Aorta (tissue), 5 donors: ENCODE measurements around the gene GAL3ST2. TPM values are rescaled to one million over a fixed set of nuclear protein-coding genes. Genes with fewer than 3 reads are reported as not detected.

Source experiments
- ATAC-seq: fragments of 200-7000 bp; cut with Tn5 transposase; one replicate; pipeline ENCODE4 v1.9.1; 2022; ENCODE audit warnings: moderate library complexity; ENCODE audit not compliant: low FRiP score
- DNase-seq, 2 donors: peaks; one replicate each; pipeline ENCODE4 v3.0.0-alpha.2; 2020
- H3K27ac ChIP-seq, 2 donors: one replicate each; pipeline ENCODE4 v1.5.1; 2013; ENCODE audit warnings: low read length in 2 of 2, mild to moderate bottlenecking in 2 of 2, moderate library complexity in 2 of 2, control low read depth in 1 of 2, inconsistent platforms in 1 of 2, low read depth in 1 of 2
- H3K27me3 ChIP-seq, 2 donors: one replicate each; pipeline ENCODE4 v1.6.1; 2013; ENCODE audit warnings: control low read depth in 1 of 2, low read length in 1 of 2, mild to moderate bottlenecking in 1 of 2, moderate library complexity in 1 of 2; ENCODE audit not compliant: insufficient read depth in 2 of 2, control insufficient read depth in 1 of 2
- H3K36me3 ChIP-seq, 2 donors: one replicate each; pipeline ENCODE4 v1.6.1; 2013; ENCODE audit warnings: control low read depth in 1 of 2, low read length in 1 of 2, mild to moderate bottlenecking in 1 of 2; ENCODE audit not compliant: insufficient read depth in 2 of 2, control insufficient read depth in 1 of 2
- H3K4me1 ChIP-seq, 2 donors: one replicate each; pipeline ENCODE4 v1.6.1; 2013; ENCODE audit warnings: low read length in 2 of 2, control low read depth in 1 of 2, mild to moderate bottlenecking in 1 of 2, moderate library complexity in 1 of 2; ENCODE audit not compliant: insufficient read depth in 2 of 2, control insufficient read depth in 1 of 2
- H3K4me3 ChIP-seq, 2 donors: one replicate each; pipeline ENCODE4 v1.5.1; 2013; ENCODE audit warnings: low read length in 2 of 2, control low read depth in 1 of 2, mild to moderate bottlenecking in 1 of 2
- H3K9me3 ChIP-seq: one replicate; pipeline ENCODE4 v1.6.1; 2013; ENCODE audit warnings: mild to moderate bottlenecking, low read length; ENCODE audit not compliant: control insufficient read depth
- WGBS, 2 donors: extraction: QIAGEN DNeasy Blood & Tissue Kit; methylation state at CpG; one replicate each; pipeline ENCODE4 v1.1.7; 2013; 5-methylcytosine and 5-hydroxymethylcytosine counted together
- intact Hi-C, 2 donors: fragments of 100-400 bp; cut with DNase I; formaldehyde crosslinking; loops; one replicate each; pipeline versions ENCODE4 v1.14.2 to v1.15.0; 2022
- polyA plus RNA-seq, 2 donors: library from polyadenylated mRNA; stranded (reverse); fragments of 200-250 nt; gene quantifications; one replicate each; pipeline ENCODE4 v1.2.3, GENCODE V29; 2013
- total RNA-seq, 2 donors: library from RNA; stranded (reverse); fragmentation: NEBNext Ultra II Directional; extraction: Animal tissue kit (Norgen Biotek cat#: 25700); gene quantifications; one replicate each; pipeline ENCODE4 v1.2.1, GENCODE V29; 2021
- donor health status: healthy with polysubstance abuse.
- donor health status: Bipolar disorder and iron deficiency.
- donor health status: DM: no; HTN: no; CAD: no.
- donor health status: DM: no; HTN: no; CAD: no.
- donor health status: DM: yes; HTN: yes; CAD: no.

GAL3ST2 gene
- total and polyA plus RNA-seq, 4 donors: not detected

- intact Hi-C loops: no loop called here
- 92% methylated on average over 16 of the region's 16 CpGs for WGBS, 2 donors
- H3K27me3 ChIP-seq: no peaks in the 10 kb centered on the region
Measured at GRCh38 chr2:241743620-241744019, 33.0 kb upstream of the GAL3ST2 start.

GRCh38 chr2:241744028-241744754 lies 32.4 kb upstream of the GAL3ST2 start:
- ATAC-seq (peak; percentile 27), DNase-seq (no peak)
- no peaks in the 10 kb centered on the region for H3K27me3 ChIP-seq
- no peaks in the 10 kb centered on the region for H3K4me1 ChIP-seq
- H3K27ac ChIP-seq: no peak overlapping the region
- WGBS, 2 donors: 93% methylated on average over 24 of the region's 24 CpGs
- H3K4me3 ChIP-seq: no peak overlapping the region
- intact Hi-C loops: no loop called here
- H3K9me3 ChIP-seq: no peaks in the 10 kb centered on the region
- peaks cover 0 to 3% of the 10 kb centered on the region in 2 donors for H3K36me3 ChIP-seq

More at GRCh38 chr2:241743620-241744019, 33.0 kb upstream of the GAL3ST2 start:
- Histone ChIP-seq H3K9me3 (no peaks in the 10 kb centered on the region), H3K27ac (no peak overlapping the region), H3K4me1 (no peaks in the 10 kb centered on the region), H3K36me3 (peaks cover 0 to 2% of the 10 kb centered on the region in 2 donors), H3K4me3 (no peak overlapping the region)
- DNase-seq: no peak
- ATAC-seq: no peak

- no peak for DNase-seq
- Histone ChIP-seq H3K4me3 (no peak overlapping the region), H3K36me3 (peaks cover 0 to 3% of the 10 kb centered on the region in 2 donors), H3K9me3 (no peaks in the 10 kb centered on the region), H3K4me1 (no peaks in the 10 kb centered on the region), H3K27ac (no peak overlapping the region), H3K27me3 (no peaks in the 10 kb centered on the region)
- 93% methylated on average over 13 of the region's 13 CpGs for WGBS, 2 donors
- intact Hi-C loops: no loop called here
- no peak for ATAC-seq
Measured at GRCh38 chr2:241745276-241745675, 31.3 kb upstream of the GAL3ST2 start.

- DNase-seq: no peak
- no peaks in the 10 kb centered on the region for H3K9me3 ChIP-seq
- peaks cover 0 to 3% of the 10 kb centered on the region in 2 donors for H3K36me3 ChIP-seq
- H3K27me3 ChIP-seq: no peaks in the 10 kb centered on the region
- H3K27ac ChIP-seq: no peak overlapping the region
- ATAC-seq: no peak
- 85 to 89% methylated on average over 4 of the region's 4 CpGs for WGBS, 2 donors
- no peaks in the 10 kb centered on the region for H3K4me1 ChIP-seq
- no peak overlapping the region for H3K4me3 ChIP-seq
- intact Hi-C loops: no loop called here
Measured at GRCh38 chr2:241746084-241746483, 30.5 kb upstream of the GAL3ST2 start.

GRCh38 chr2:241748468-241749256 lies 28.0 kb upstream of the GAL3ST2 start:
- no peak overlapping the region for H3K27ac ChIP-seq
- intact Hi-C loops: no loop called here
- no peaks in the 10 kb centered on the region for H3K4me1 ChIP-seq
- 92% methylated on average over 31 to 32 of the region's 32 CpGs for WGBS, 2 donors
- no peaks in the 10 kb centered on the region for H3K27me3 ChIP-seq
- no peak for ATAC-seq
- H3K4me3 ChIP-seq: no peak overlapping the region
- H3K36me3 ChIP-seq: peaks cover 0 to 3% of the 10 kb centered on the region in 2 donors
- H3K9me3 ChIP-seq: no peaks in the 10 kb centered on the region
- no peak for DNase-seq

- intact Hi-C loops: no loop called here
- no peak for DNase-seq
- WGBS, 2 donors: 40 to 46% methylated on average over 22 of the region's 22 CpGs
- Histone ChIP-seq H3K36me3 (peaks cover 0 to 3% of the 10 kb centered on the region in 2 donors), H3K4me3 (no peak overlapping the region), H3K4me1 (no peaks in the 10 kb centered on the region), H3K9me3 (no peaks in the 10 kb centered on the region), H3K27ac (no peak overlapping the region), H3K27me3 (no peaks in the 10 kb centered on the region)
- ATAC-seq: no peak
Measured at GRCh38 chr2:241750076-241750840, 26.4 kb upstream of the GAL3ST2 start.

GRCh38 chr2:241751152-241751551 lies 25.5 kb upstream of the GAL3ST2 start:
- no peak overlapping the region for H3K4me3 ChIP-seq
- WGBS, 2 donors: 92% methylated on average over 15 of the region's 15 CpGs
- peaks cover 0 to 1% of the 10 kb centered on the region in 2 donors for H3K36me3 ChIP-seq
- H3K9me3 ChIP-seq: no peaks in the 10 kb centered on the region
- intact Hi-C loops: no loop called here
- no peak overlapping the region for H3K27ac ChIP-seq
- no peaks in the 10 kb centered on the region for H3K27me3 ChIP-seq
- H3K4me1 ChIP-seq: no peaks in the 10 kb centered on the region
- ATAC-seq: no peak
- no peak for DNase-seq

GRCh38 chr2:241751776-241752175 lies 24.8 kb upstream of the GAL3ST2 start:
- no peak for ATAC-seq

More at GRCh38 chr2:241751776-241752175, 24.8 kb upstream of the GAL3ST2 start:
- Histone ChIP-seq H3K36me3 (peaks cover 0 to 1% of the 10 kb centered on the region in 2 donors), H3K4me3 (no peak overlapping the region), H3K27me3 (no peaks in the 10 kb centered on the region), H3K9me3 (no peaks in the 10 kb centered on the region), H3K4me1 (no peaks in the 10 kb centered on the region), H3K27ac (no peak overlapping the region)
- WGBS, 2 donors: 93 to 96% methylated on average over 17 to 18 of the region's 18 CpGs
- intact Hi-C loops: no loop called here
- no peak for DNase-seq
